NCI-H524 treated with DMSO at 0.1 percent for 48 hours (cell line): ENCODE results near the gene SERTAD2.

Experiments
- DNase-seq: peaks from one replicate; lab custom pipeline; 2025; lab: John Stamatoyannopoulos, UW

SERTAD2 gene

GRCh38 chr2:64581777-64582539, 71.8 kb downstream of the SERTAD2 start:
- no peak for DNase-seq
